ENCODE data around the gene UGT3A1. TPM values are rescaled to one million over a fixed set of nuclear protein-coding genes. Genes with fewer than 3 reads are reported as not detected.

UGT3A1 gene, protein sequence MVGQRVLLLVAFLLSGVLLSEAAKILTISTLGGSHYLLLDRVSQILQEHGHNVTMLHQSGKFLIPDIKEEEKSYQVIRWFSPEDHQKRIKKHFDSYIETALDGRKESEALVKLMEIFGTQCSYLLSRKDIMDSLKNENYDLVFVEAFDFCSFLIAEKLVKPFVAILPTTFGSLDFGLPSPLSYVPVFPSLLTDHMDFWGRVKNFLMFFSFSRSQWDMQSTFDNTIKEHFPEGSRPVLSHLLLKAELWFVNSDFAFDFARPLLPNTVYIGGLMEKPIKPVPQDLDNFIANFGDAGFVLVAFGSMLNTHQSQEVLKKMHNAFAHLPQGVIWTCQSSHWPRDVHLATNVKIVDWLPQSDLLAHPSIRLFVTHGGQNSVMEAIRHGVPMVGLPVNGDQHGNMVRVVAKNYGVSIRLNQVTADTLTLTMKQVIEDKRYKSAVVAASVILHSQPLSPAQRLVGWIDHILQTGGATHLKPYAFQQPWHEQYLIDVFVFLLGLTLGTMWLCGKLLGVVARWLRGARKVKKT
- not detected for total RNA-seq (2021; ENCODE audit: unreplicated experiment)
- not detected in 2 replicates for polyA plus RNA-seq (2012)
- percentile 2 among the genes with signal in this experiment for Bru-seq, nascent RNA
- BruChase-seq, experiment 1, labeled RNA remaining after a 6-hour chase, result percentile 2 among the genes with signal in this experiment
- percentile 5 among the genes with signal in this experiment for BruChase-seq, experiment 2, labeled RNA remaining after a 2-hour chase
- long read RNA-seq, result 0 reads

DNA sequence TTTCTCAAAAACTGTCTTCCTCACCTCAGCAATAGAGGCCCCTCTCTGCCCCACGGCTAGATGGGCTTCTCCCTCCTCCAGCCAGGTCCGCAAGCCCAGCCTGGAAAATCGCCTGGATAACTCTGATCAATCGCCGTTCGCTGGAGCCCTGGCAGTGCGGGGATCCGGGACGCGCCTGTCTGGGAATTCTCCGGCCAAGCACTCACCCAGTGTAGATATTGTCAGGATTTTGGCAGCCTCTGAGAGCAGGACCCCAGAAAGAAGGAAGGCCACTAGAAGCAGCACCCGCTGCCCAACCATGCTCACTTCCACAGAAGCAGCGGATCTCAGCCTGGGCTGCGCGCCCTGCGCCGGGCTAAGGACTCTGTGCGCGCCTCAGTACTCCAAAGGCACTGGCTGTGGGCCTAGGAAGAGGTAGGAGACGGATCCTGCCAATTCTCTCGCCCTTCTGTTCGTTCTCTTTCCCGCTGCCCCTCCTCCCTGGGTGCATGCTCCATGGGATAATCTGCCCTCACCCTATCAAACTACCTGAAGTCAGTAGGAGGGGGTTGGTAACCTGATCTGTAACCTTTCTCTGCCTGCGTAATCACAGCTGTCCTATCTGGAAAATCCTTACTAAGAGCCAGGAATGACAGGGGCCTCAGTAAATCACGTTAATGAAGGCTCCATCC is at the start of gene UGT3A1:
Gene UGT3A1 (minus strand): TSS at position 450 of the 671 bp plus-strand sequence. CDS start 150 bp downstream, at position 300.
- RAD21 ChIA-PET (ENCODE audit: low non-redundant PET in 1 of 2, low total read pairs in 2 of 2, uncharacterized antibody in 2 of 2, unreplicated experiment in 2 of 2), result no interaction called here
- Histone ChIP-seq H3K27me3 (ENCODE audit: insufficient read depth, low read length) (peaks cover 28% of the 10 kb centered on the region), H3K9ac (ENCODE audit: low read length) (no peak within 1 kb of the TSS), H3K4me1 (ENCODE audit: control insufficient read depth in 1 of 2, insufficient read depth in 2 of 2, low read length in 2 of 2) (no peaks in the 10 kb centered on the region), H3K4me2 (ENCODE audit: low read length) (no peak within 1 kb of the TSS), H3K79me2 (ENCODE audit: insufficient read depth, low read length) (no peaks in the 10 kb centered on the region), H3K36me3 (ENCODE audit: control insufficient read depth in 1 of 2, insufficient read depth in 2 of 2, low read length in 2 of 2) (no peaks in the 10 kb centered on the region), H4K20me1 (ENCODE audit: insufficient read depth) (no peaks in the 10 kb centered on the region), H3K9me3 (ENCODE audit: control insufficient read depth in 1 of 2, insufficient read depth in 1 of 2, low read depth in 1 of 2, low read length in 2 of 2) (no peaks in the 10 kb centered on the region), H3K27ac (ENCODE audit: low read depth, low read length) (no peak within 1 kb of the TSS), H2AFZ (ENCODE audit: low read depth, low read length, poor library complexity, severe bottlenecking) (no peak within 1 kb of the TSS), H3K9me2 (ENCODE audit: insufficient read depth) (no peaks in the 10 kb centered on the region), H3K4me3 (replicated peaks in 1 of 2; ENCODE audit: low read depth in 1 of 2, low read length in 2 of 2) (no peak within 1 kb of the TSS)
- CTCF ChIA-PET, result no interaction called here
- DNase-seq (ENCODE audit: low read depth, low spot score), result no peak
- no peak for ATAC-seq
- intact Hi-C loops (cut with micrococcal nuclease), result no loop called here
- TF ChIP-seq, protein P1, sequence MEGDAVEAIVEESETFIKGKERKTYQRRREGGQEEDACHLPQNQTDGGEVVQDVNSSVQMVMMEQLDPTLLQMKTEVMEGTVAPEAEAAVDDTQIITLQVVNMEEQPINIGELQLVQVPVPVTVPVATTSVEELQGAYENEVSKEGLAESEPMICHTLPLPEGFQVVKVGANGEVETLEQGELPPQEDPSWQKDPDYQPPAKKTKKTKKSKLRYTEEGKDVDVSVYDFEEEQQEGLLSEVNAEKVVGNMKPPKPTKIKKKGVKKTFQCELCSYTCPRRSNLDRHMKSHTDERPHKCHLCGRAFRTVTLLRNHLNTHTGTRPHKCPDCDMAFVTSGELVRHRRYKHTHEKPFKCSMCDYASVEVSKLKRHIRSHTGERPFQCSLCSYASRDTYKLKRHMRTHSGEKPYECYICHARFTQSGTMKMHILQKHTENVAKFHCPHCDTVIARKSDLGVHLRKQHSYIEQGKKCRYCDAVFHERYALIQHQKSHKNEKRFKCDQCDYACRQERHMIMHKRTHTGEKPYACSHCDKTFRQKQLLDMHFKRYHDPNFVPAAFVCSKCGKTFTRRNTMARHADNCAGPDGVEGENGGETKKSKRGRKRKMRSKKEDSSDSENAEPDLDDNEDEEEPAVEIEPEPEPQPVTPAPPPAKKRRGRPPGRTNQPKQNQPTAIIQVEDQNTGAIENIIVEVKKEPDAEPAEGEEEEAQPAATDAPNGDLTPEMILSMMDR (IDR thresholded peaks at IDR 0.05 in 2 of 3, conservative IDR thresholded peaks at IDR 0.05 in 1 of 3; ENCODE audit: borderline replicate concordance in 1 of 3, insufficient read depth in 1 of 3, low read depth in 2 of 3, low read length in 2 of 3), result no peak
- TF ChIP-seq SIN3A (IDR thresholded peaks at IDR 0.05; ENCODE audit: low read depth) (no peak), EGR1 (IDR thresholded peaks at IDR 0.05; ENCODE audit: low read depth) (no peak), SP1 (IDR thresholded peaks at IDR 0.05; ENCODE audit: low read depth) (no peak), ZFX (IDR thresholded peaks at IDR 0.05) (no peak), EZH2 (IDR thresholded peaks at IDR 0.05) (no peak), POLR2A (IDR thresholded peaks at IDR 0.05; ENCODE audit: borderline replicate concordance, extremely low read depth, insufficient read depth, insufficient read length) (no peak), TCF7L2 (IDR thresholded peaks at IDR 0.05; ENCODE audit: borderline replicate concordance, extremely low read depth, insufficient read depth, insufficient read length) (no peak), ELF1 (IDR thresholded peaks at IDR 0.05; ENCODE audit: borderline replicate concordance, low read depth) (no peak), CBX3 (IDR thresholded peaks at IDR 0.05; ENCODE audit: low read depth) (no peak)
- TF ChIP-seq, protein P2, sequence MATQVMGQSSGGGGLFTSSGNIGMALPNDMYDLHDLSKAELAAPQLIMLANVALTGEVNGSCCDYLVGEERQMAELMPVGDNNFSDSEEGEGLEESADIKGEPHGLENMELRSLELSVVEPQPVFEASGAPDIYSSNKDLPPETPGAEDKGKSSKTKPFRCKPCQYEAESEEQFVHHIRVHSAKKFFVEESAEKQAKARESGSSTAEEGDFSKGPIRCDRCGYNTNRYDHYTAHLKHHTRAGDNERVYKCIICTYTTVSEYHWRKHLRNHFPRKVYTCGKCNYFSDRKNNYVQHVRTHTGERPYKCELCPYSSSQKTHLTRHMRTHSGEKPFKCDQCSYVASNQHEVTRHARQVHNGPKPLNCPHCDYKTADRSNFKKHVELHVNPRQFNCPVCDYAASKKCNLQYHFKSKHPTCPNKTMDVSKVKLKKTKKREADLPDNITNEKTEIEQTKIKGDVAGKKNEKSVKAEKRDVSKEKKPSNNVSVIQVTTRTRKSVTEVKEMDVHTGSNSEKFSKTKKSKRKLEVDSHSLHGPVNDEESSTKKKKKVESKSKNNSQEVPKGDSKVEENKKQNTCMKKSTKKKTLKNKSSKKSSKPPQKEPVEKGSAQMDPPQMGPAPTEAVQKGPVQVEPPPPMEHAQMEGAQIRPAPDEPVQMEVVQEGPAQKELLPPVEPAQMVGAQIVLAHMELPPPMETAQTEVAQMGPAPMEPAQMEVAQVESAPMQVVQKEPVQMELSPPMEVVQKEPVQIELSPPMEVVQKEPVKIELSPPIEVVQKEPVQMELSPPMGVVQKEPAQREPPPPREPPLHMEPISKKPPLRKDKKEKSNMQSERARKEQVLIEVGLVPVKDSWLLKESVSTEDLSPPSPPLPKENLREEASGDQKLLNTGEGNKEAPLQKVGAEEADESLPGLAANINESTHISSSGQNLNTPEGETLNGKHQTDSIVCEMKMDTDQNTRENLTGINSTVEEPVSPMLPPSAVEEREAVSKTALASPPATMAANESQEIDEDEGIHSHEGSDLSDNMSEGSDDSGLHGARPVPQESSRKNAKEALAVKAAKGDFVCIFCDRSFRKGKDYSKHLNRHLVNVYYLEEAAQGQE (IDR thresholded peaks at IDR 0.05; ENCODE audit: low read depth), result no peak
- TF ChIP-seq, protein P3, sequence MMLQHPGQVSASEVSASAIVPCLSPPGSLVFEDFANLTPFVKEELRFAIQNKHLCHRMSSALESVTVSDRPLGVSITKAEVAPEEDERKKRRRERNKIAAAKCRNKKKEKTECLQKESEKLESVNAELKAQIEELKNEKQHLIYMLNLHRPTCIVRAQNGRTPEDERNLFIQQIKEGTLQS (IDR thresholded peaks at IDR 0.05), result no peak
- TF ChIP-seq, protein P4, sequence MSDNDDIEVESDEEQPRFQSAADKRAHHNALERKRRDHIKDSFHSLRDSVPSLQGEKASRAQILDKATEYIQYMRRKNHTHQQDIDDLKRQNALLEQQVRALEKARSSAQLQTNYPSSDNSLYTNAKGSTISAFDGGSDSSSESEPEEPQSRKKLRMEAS (IDR thresholded peaks at IDR 0.05), result no peak
- no TSS peak for BruUV-seq (replicated peaks)
- POLR2A ChIA-PET, result no interaction called here
